Lung (tissue), 12 donors: ENCODE data around the gene PSPC1. TPM values are rescaled to one million over a fixed set of nuclear protein-coding genes. Genes with fewer than 3 reads are reported as not detected.
"Not testable (repeated sequence)": the region's sequence is repeated elsewhere in the genome, so short reads cannot be mapped to it uniquely, and the experiment has no call there.

Experiments
- ATAC-seq: fragments of 200-7000 bp; cut with Tn5 transposase; one replicate; pipeline ENCODE4 v1.9.1; 2020; ENCODE audit warnings: moderate number of reproducible peaks; ENCODE audit not compliant: insufficient read depth, low FRiP score
- DNase-seq, 3 donors: peaks; one replicate each; pipeline ENCODE4 v3.0.0-alpha.2; 2013 to 2017
- H3K27ac ChIP-seq, 2 donors: one replicate each; pipeline ENCODE4 v1.5.1; 2013; ENCODE audit warnings: mild to moderate bottlenecking in 2 of 2, moderate library complexity in 2 of 2, control low read depth in 1 of 2, inconsistent platforms in 1 of 2, low read depth in 1 of 2, low read length in 1 of 2
- H3K27me3 ChIP-seq, 3 donors: one replicate each; pipeline ENCODE4 v1.5.1; 2013; ENCODE audit warnings: low read length in 2 of 3; ENCODE audit not compliant: control insufficient read depth in 3 of 3, insufficient read depth in 3 of 3
- H3K36me3 ChIP-seq, 4 donors: one replicate each; pipeline ENCODE4 v1.5.1; 2013; ENCODE audit warnings: low read length in 4 of 4, mild to moderate bottlenecking in 1 of 4, moderate library complexity in 1 of 4; ENCODE audit not compliant: control insufficient read depth in 4 of 4, insufficient read depth in 4 of 4
- H3K4me1 ChIP-seq, 5 donors: one replicate each; pipeline ENCODE4 v1.5.1; 2013; ENCODE audit warnings: low read length in 5 of 5, mild to moderate bottlenecking in 2 of 5, moderate library complexity in 1 of 5; ENCODE audit not compliant: control insufficient read depth in 5 of 5, insufficient read depth in 5 of 5
- H3K4me3 ChIP-seq: one replicate; pipeline ENCODE4 v1.5.1; 2013; ENCODE audit warnings: mild to moderate bottlenecking, control low read depth, moderate library complexity
- H3K9ac ChIP-seq, 2 donors: one replicate each; pipeline ENCODE4 v1.5.1; 2013; ENCODE audit warnings: low read length in 2 of 2, control low read depth in 1 of 2; ENCODE audit not compliant: insufficient read depth in 1 of 2
- H3K9me3 ChIP-seq, 4 donors: one replicate each; pipeline ENCODE4 v1.5.1; 2013; ENCODE audit warnings: low read length in 3 of 4, mild to moderate bottlenecking in 1 of 4, moderate library complexity in 1 of 4; ENCODE audit not compliant: control insufficient read depth in 4 of 4, insufficient read depth in 3 of 4
- CTCF ChIP-seq: IDR thresholded peaks from 2 replicates; pipeline ENCODE4 v1.5.1; 2012; ENCODE audit warnings: mild to moderate bottlenecking; ENCODE audit errors: control extremely low read depth, extremely low read depth
- WGBS, 2 donors: extraction: QIAGEN DNeasy Blood & Tissue Kit; methylation state at CpG; one replicate each; pipeline ENCODE4 v1.1.7; 2013; 5-methylcytosine and 5-hydroxymethylcytosine counted together
- polyA plus RNA-seq, 2 donors: library from polyadenylated mRNA; stranded (reverse); fragments of 200-250 nt; gene quantifications; one replicate each; pipeline ENCODE4 v1.2.1, GENCODE V29; 2013
- total RNA-seq, 2 donors: library from RNA; depleted of rRNA in 1 of 2; stranded (reverse); fragments of >200 nt in 1 of 2; gene quantifications; one replicate each; pipeline ENCODE4 v1.2.1, GENCODE V29; 2014 to 2021
- donor health status: control.
- donor health status: control.
- donor health status: Bipolar disorder and iron deficiency.
- donor health status: healthy.
- donor health status: DM: yes; HTN: yes; CAD: no.

PSPC1 gene
- total and polyA plus RNA-seq, 4 donors: 23.5 to 103 (median 39.6) TPM

DNA sequence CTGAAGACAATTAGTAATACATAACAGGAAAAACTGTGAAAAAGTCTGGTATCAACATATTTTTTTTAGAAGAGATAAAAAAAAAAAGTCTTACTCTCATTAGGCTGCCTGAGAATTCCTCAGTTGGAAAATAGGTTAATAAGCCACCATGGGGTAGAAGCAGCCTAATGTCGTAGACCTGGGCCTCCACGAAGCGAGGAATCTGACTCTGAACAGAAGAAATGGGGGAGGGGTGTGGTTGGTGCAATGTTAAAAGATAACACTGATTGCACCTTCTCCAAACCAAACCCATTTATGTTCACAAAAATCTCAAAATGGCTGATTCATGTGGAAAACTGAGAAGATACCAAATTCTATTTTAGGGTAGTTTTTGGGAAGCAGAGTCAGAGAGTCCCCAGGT, 86.9 kb downstream of the PSPC1 start:
- Histone ChIP-seq H3K27ac (no peak overlapping the region), H3K9ac (no peak overlapping the region), H3K27me3 (no peaks in the 10 kb centered on the region), H3K4me3 (no peak overlapping the region), H3K9me3 (no peaks in the 10 kb centered on the region), H3K36me3 (peaks cover 0 to 2% (median 0%) of the 10 kb centered on the region in 4 donors), H3K4me1 (peaks cover 0 to 2% (median 0%) of the 10 kb centered on the region in 5 donors)
- ATAC-seq (no peak), DNase-seq (no peak)
- TF ChIP-seq CTCF: no peak
- 65 to 77% methylated on average over 3 of the region's 3 CpGs for WGBS, 2 donors

- no peak overlapping the region for H3K4me3 ChIP-seq
- ATAC-seq: no peak
- H3K36me3 ChIP-seq: peaks cover 0 to 2% (median 0%) of the 10 kb centered on the region in 4 donors
- H3K4me1 ChIP-seq: peaks cover 0 to 2% (median 0%) of the 10 kb centered on the region in 5 donors
- no peak overlapping the region for H3K27ac ChIP-seq
- no peak overlapping the region for H3K9ac ChIP-seq
- no peaks in the 10 kb centered on the region for H3K27me3 ChIP-seq
- H3K9me3 ChIP-seq: no peaks in the 10 kb centered on the region
- DNase-seq: no peak
- WGBS, 2 donors: 85 to 92% methylated on average over 1 of the region's 1 CpG
- no peak for TF ChIP-seq CTCF
Measured at GRCh38 chr13:19695428-19695827, 87.3 kb downstream of the PSPC1 start.

DNA sequence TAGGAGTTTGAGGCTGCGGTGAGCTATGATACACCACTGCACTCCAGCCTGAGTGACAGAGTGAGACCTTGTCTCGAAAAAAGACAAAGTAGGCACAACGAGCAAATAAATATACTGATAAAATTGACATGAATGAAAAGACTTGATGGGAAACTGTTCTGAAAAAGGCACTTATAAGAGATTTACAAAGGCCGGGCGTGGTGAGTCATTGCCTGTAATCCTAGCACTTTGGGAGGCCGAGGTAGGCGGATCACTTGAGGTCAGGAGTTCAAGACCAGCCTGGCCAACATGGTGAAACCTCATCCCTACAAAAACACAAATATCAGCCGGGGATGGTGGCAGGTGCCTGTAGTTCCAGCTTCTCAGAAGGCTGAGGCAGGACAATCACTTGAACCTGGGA, 91.3 kb downstream of the PSPC1 start:
- H3K4me1 ChIP-seq, H3K4me3 ChIP-seq, H3K27ac ChIP-seq, H3K27me3 ChIP-seq, ATAC-seq, DNase-seq, H3K9ac ChIP-seq, H3K36me3 ChIP-seq, H3K9me3 ChIP-seq: not testable (repeated sequence)
- 94 to 96% methylated on average over 8 of the region's 8 CpGs for WGBS, 2 donors

DNA sequence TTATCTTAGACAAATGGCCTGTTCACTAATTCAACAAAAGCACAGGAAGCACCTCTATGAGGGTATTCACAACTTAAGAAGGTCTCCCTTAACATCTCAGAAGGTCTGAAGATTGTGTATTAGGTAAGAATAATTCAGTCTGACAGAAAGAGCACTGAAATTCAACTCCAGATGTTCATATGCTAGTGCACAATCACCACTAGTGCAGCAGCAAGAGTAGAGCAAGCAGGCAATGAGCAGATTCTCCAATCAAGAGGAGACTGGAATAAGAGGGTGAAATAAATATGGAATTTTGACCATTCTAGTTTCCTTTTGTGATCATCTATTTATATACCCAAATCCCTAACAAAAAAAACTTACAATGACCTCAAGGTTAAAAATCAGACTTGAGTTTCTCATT, 97.3 kb downstream of the PSPC1 start:
- peaks cover 0 to 12% (median 6%) of the 10 kb centered on the region in 4 donors for H3K36me3 ChIP-seq
- no peaks in the 10 kb centered on the region for H3K27me3 ChIP-seq
- H3K27ac ChIP-seq: no peak overlapping the region
- ATAC-seq (no peak), DNase-seq (no peak)
- H3K9me3 ChIP-seq: no peaks in the 10 kb centered on the region
- peaks cover 0 to 4% (median 0%) of the 10 kb centered on the region in 5 donors for H3K4me1 ChIP-seq
- TF ChIP-seq CTCF: no peak
- H3K4me3 ChIP-seq: no peak overlapping the region
- H3K9ac ChIP-seq: no peak overlapping the region
